Fibroblast of lung (primary cell): ENCODE measurements around the gene RASA3. TPM values are rescaled to one million over a fixed set of nuclear protein-coding genes. Genes with fewer than 3 reads are reported as not detected.

Source experiments
- DNase-seq, 2 donors: peaks; one replicate each; pipeline versions ENCODE4 v3.0.0 to v3.0.0-alpha.2; 2010; ENCODE audit warnings: low read depth in 2 of 2
- H2AFZ ChIP-seq: 2 replicates; pipeline ENCODE4 v1.5.1; 2012; ENCODE audit warnings: low read length, control low read depth, inconsistent platforms
- H3K27ac ChIP-seq: 2 replicates; pipeline ENCODE4 v1.5.1; 2011; ENCODE audit warnings: low read length, control low read depth; ENCODE audit not compliant: insufficient read depth
- H3K27me3 ChIP-seq: 2 replicates; pipeline ENCODE4 v1.5.1; 2011; ENCODE audit warnings: mild to moderate bottlenecking, low read length; ENCODE audit not compliant: control insufficient read depth, insufficient read depth
- H3K36me3 ChIP-seq: 2 replicates; pipeline ENCODE4 v1.5.1; 2011; ENCODE audit warnings: low read length; ENCODE audit not compliant: control insufficient read depth, insufficient read depth
- H3K4me1 ChIP-seq: 2 replicates; pipeline ENCODE4 v1.5.1; 2011; ENCODE audit warnings: low read length; ENCODE audit not compliant: control insufficient read depth, insufficient read depth; ENCODE audit errors: extremely low read depth
- H3K4me2 ChIP-seq: 2 replicates; pipeline ENCODE4 v1.5.1; 2011; ENCODE audit warnings: low read length, control low read depth; ENCODE audit not compliant: insufficient read depth; ENCODE audit errors: extremely low read depth
- H3K4me3 ChIP-seq, 4 experiments: fragments of 200-600 bp in 1 of 4; sonication (generic) in 1 of 4; replicated peaks in 1 of 4; 2 replicates each; pipeline ENCODE4 v1.5.1; 2011 to 2016; ENCODE audit warnings: low read length in 4 of 4, low read depth in 3 of 4, mild to moderate bottlenecking in 3 of 4, control low read depth in 2 of 4, inconsistent platforms in 1 of 4, mixed read lengths in 1 of 4; ENCODE audit not compliant: insufficient read depth in 1 of 4; ENCODE audit errors: control extremely low read depth in 1 of 4
- H3K79me2 ChIP-seq: 2 replicates; pipeline ENCODE4 v1.5.1; 2012; ENCODE audit warnings: mild to moderate bottlenecking, low read length, inconsistent platforms; ENCODE audit not compliant: control insufficient read depth, insufficient read depth
- H3K9ac ChIP-seq: 2 replicates; pipeline ENCODE4 v1.5.1; 2011; ENCODE audit warnings: mild to moderate bottlenecking, low read length, control low read depth; ENCODE audit not compliant: insufficient read depth
- H3K9me3 ChIP-seq: 2 replicates; pipeline ENCODE4 v1.5.1; 2012; ENCODE audit warnings: low read depth, low read length; ENCODE audit not compliant: control insufficient read depth, insufficient read depth
- H4K20me1 ChIP-seq: 2 replicates; pipeline ENCODE4 v1.5.1; 2011; ENCODE audit warnings: low read length; ENCODE audit not compliant: control insufficient read depth, insufficient read depth; ENCODE audit errors: extremely low read depth
- EZH2 ChIP-seq: IDR thresholded peaks from 2 replicates; pipeline ENCODE4 v1.5.1; 2012; ENCODE audit warnings: low read length, control low read depth, mild to moderate bottlenecking; ENCODE audit errors: missing control alignments
- polyA plus RNA-seq, 2 donors: library from polyadenylated mRNA; depleted of rRNA in 1 of 2; stranded (reverse) in 1 of 2; unstranded in 1 of 2; fragments of >200 nt; gene quantifications; 2 replicates each; pipeline ENCODE4 v1.2.1, GENCODE V29; 2011 to 2012; ENCODE audit warnings: missing spikeins in 1 of 2
- total RNA-seq: library from RNA; depleted of rRNA; stranded (reverse); fragments of >200 nt; gene quantifications from 2 replicates; pipeline ENCODE4 v1.2.1, GENCODE V29; 2014
- TF ChIP-seq, protein P1 (sequence below), 2 donors: IDR thresholded peaks in 1 of 2; conservative IDR thresholded peaks in 1 of 2; 1 replicate in 1 of 2; 2 replicates in 1 of 2; pipeline ENCODE4 v1.5.1; 2011 to 2012; ENCODE audit warnings: low read length in 2 of 2, control low read depth in 1 of 2, inconsistent platforms in 1 of 2, low read depth in 1 of 2, mild to moderate bottlenecking in 1 of 2

Gene RASA3
- total and polyA plus RNA-seq, 2 donors (not counting 1 experiment from before 2014, with no cell fraction given) = 26.6 to 31.1 TPM

DNA sequence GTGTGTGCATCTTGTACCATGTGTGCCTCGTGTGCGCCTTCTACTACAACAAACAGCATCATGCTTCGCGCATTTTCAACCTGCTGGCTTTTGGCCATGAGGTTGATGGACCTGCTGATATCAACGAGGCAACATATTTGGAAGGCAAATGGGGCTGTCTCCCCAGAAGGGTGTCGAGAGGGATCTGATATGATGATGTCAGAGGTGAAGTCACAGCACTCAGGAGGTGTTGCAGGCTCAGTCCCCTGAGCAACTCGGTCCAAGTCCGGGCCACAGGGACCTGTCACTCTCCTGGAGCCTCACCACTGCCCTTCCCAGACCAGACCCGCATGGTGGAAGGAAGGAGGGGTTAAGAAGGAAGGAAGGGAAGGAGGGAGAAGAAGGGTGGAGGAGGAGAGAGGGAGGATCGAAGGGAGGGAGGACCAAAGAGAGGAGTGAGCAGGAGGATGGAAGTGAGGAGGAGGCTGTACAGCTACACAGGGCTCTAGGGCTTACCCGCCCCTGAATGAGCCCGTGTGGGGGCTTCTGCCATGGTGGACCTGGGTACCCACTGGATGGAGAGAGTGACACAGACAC lies 151.8 kb downstream of the RASA3 start:
- no peaks in the 10 kb centered on the region for H3K9me3 ChIP-seq
- H3K4me2 ChIP-seq = no peak overlapping the region
- H3K79me2 ChIP-seq = peaks cover 2% of the 10 kb centered on the region
- no peak for DNase-seq
- peaks cover 38% of the 10 kb centered on the region for H3K36me3 ChIP-seq
- no peak overlapping the region for H2AFZ ChIP-seq
- H3K4me3 ChIP-seq = no peak overlapping the region
- no peaks in the 10 kb centered on the region for H4K20me1 ChIP-seq
- H3K9ac ChIP-seq = no peak overlapping the region
- no peaks in the 10 kb centered on the region for H3K27me3 ChIP-seq
- no peak for TF ChIP-seq EZH2
- TF ChIP-seq, protein P1, sequence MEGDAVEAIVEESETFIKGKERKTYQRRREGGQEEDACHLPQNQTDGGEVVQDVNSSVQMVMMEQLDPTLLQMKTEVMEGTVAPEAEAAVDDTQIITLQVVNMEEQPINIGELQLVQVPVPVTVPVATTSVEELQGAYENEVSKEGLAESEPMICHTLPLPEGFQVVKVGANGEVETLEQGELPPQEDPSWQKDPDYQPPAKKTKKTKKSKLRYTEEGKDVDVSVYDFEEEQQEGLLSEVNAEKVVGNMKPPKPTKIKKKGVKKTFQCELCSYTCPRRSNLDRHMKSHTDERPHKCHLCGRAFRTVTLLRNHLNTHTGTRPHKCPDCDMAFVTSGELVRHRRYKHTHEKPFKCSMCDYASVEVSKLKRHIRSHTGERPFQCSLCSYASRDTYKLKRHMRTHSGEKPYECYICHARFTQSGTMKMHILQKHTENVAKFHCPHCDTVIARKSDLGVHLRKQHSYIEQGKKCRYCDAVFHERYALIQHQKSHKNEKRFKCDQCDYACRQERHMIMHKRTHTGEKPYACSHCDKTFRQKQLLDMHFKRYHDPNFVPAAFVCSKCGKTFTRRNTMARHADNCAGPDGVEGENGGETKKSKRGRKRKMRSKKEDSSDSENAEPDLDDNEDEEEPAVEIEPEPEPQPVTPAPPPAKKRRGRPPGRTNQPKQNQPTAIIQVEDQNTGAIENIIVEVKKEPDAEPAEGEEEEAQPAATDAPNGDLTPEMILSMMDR (conservative IDR thresholded peaks at IDR 0.05 in 1 of 2, IDR thresholded peaks at IDR 0.05 in 1 of 2; ENCODE audit: low read depth in 1 of 2, low read length in 2 of 2) = no peak
- peaks cover 11% of the 10 kb centered on the region for H3K4me1 ChIP-seq
- no peak overlapping the region for H3K27ac ChIP-seq

DNA sequence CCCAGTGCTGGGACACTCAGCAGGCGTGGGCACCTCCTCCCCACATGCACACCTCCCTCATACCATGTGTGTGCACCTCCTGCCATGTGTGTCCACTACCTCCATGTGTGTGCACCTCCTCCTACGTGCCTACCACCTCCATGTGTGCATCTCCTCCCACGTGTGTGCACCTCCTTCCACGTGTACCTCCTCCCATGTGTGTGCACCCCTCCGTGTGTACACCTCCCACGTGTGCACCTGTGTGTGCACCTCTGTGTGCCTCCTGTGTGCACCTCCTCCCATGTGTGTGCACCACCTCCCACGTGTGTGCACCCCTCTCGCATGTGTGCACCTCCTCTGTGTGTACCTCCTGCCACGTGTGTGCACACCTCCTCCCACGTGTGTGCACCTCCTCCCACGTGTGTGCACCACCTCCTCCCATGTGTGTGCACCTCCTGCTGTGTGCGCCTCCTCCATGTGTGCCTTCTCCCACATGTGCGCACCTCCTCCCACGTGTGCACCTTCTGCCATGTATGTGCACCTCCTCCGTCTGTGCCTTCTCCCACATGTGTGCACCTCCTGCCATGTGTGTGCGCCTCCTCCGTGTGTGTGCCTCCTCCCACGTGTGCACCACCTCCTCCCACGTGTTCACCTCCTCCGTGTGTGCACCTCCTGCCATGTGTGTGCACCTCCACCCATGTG lies 152.5 kb downstream of the RASA3 start:
- Histone ChIP-seq H2AFZ (no peak overlapping the region), H3K4me1 (peaks cover 11% of the 10 kb centered on the region), H3K36me3 (peaks cover 44% of the 10 kb centered on the region), H3K9ac (no peak overlapping the region), H3K27ac (no peak overlapping the region), H3K27me3 (no peaks in the 10 kb centered on the region), H4K20me1 (no peaks in the 10 kb centered on the region), H3K9me3 (no peaks in the 10 kb centered on the region), H3K4me2 (no peak overlapping the region), H3K4me3 (no peak overlapping the region), H3K79me2 (peaks cover 2% of the 10 kb centered on the region)
- TF ChIP-seq, protein P1 (conservative IDR thresholded peaks at IDR 0.05 in 1 of 2, IDR thresholded peaks at IDR 0.05 in 1 of 2; ENCODE audit: low read depth in 1 of 2, low read length in 2 of 2) = no peak
- no peak for TF ChIP-seq EZH2
- no peak for DNase-seq

DNA sequence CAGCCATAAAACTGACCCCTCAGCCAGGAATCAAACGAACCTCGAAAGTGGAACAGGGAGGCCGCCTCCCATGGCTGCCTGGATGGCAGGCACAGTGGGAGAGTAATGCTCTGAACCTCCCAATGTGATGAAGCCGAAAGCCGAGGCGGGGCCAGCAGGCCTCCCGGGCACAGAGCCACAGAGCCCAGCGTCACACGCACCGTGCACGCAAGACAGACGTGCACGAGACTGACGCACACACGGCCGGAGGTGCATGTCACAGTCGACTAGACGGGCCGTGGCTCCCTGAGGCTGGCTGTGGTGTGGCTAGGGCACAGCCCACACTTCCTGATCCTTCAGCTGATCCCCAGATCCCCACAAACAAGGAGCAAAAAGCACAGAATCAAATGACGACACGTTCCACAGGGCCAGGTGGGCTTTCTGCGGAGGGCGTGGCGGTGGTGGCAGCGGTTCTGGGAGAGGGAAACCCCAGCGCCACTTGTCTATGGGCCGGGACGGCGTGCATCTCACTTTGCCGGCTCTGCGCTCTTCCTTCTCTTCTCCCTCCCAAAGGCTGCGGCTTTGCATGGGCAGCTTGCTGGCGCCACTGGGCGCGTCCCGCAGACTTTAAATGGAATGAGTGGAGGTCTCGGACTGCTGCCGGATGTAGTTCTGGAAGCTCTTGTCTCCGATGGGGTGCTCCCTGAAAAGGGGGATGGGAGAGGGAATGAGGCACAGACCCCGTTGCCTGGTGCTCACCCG lies 153.5 kb downstream of the RASA3 start:
- Histone ChIP-seq H2AFZ (no peak overlapping the region), H3K36me3 (peaks cover 50% of the 10 kb centered on the region)
- TF ChIP-seq, protein P1 (conservative IDR thresholded peaks at IDR 0.05 in 1 of 2, IDR thresholded peaks at IDR 0.05 in 1 of 2; ENCODE audit: low read depth in 1 of 2, low read length in 2 of 2) = no peak
- no peak for TF ChIP-seq EZH2

More for the DNA sequence above, 153.5 kb downstream of the RASA3 start:
- Histone ChIP-seq H3K27ac (no peak overlapping the region), H3K9me3 (no peaks in the 10 kb centered on the region), H3K4me3 (no peak overlapping the region), H4K20me1 (no peaks in the 10 kb centered on the region), H3K27me3 (no peaks in the 10 kb centered on the region), H3K4me1 (peaks cover 11% of the 10 kb centered on the region), H3K4me2 (no peak overlapping the region), H3K79me2 (peaks cover 2% of the 10 kb centered on the region), H3K9ac (no peak overlapping the region)
- DNase-seq = no peak
